HG03460 (cell line): ENCODE measurements around the gene DOP1B.
"Not testable (repeated sequence)": the region's sequence is repeated elsewhere in the genome, so short reads cannot be mapped to it uniquely, and the experiment has no call there.

Source experiments
- ATAC-seq: cut with Tn5 transposase; IDR thresholded peaks from one replicate; pipeline ENCODE4 v1.9.1; 2021; ENCODE audit not compliant: unreplicated experiment

DOP1B gene

GRCh38 chr21:36156815-36157670 is at the start of gene DOP1B:
TSS of gene DOP1B (plus strand) at chr21:36156824. CDS start at chr21:36164734, 7,910 bp downstream.
- peak; percentile 25 for ATAC-seq

GRCh38 chr21:36109868-36110267 is 46.8 kb upstream of the DOP1B start:
- no peak for ATAC-seq

- ATAC-seq: no peak
Measured at GRCh38 chr21:36111238-36111637, 45.4 kb upstream of the DOP1B start.

- ATAC-seq: no peak
Measured at GRCh38 chr21:36113647-36114428, 42.8 kb upstream of the DOP1B start.

- no peak for ATAC-seq
Measured at GRCh38 chr21:36115138-36115730, 41.4 kb upstream of the DOP1B start.

GRCh38 chr21:36117286-36117741 is 39.3 kb upstream of the DOP1B start:
- ATAC-seq: no peak

GRCh38 chr21:36120304-36120888 is 36.2 kb upstream of the DOP1B start:
- ATAC-seq: no peak

- ATAC-seq: no peak
Measured at GRCh38 chr21:36122977-36123376, 33.6 kb upstream of the DOP1B start.

GRCh38 chr21:36124395-36124794 is 32.2 kb upstream of the DOP1B start:
- no peak for ATAC-seq

- no peak for ATAC-seq
Measured at GRCh38 chr21:36125512-36126207, 31.0 kb upstream of the DOP1B start.

GRCh38 chr21:36126208-36126565 is 30.4 kb upstream of the DOP1B start:
- no peak for ATAC-seq

GRCh38 chr21:36126621-36127110 is 30.0 kb upstream of the DOP1B start:
- no peak for ATAC-seq

GRCh38 chr21:36127250-36127904 is 29.2 kb upstream of the DOP1B start:
- no peak for ATAC-seq

GRCh38 chr21:36127977-36128376 is 28.6 kb upstream of the DOP1B start:
- ATAC-seq: no peak

- no peak for ATAC-seq
Measured at GRCh38 chr21:36129219-36129618, 27.4 kb upstream of the DOP1B start.

- not testable (repeated sequence) for ATAC-seq
Measured at GRCh38 chr21:36130414-36130762, 26.2 kb upstream of the DOP1B start.

- ATAC-seq: not testable (repeated sequence)
Measured at GRCh38 chr21:36130839-36131238, 25.8 kb upstream of the DOP1B start.

- no peak for ATAC-seq
Measured at GRCh38 chr21:36132696-36133095, 23.9 kb upstream of the DOP1B start.

- ATAC-seq: no peak
Measured at GRCh38 chr21:36134803-36135390, 21.7 kb upstream of the DOP1B start, which contains the start of gene CBR3. TSS of gene CBR3 (plus strand) at chr21:36135079. CDS start at chr21:36135193, 114 bp downstream.
